Suprapubic skin (tissue), 4 donors: ENCODE results near the gene ZDHHC12. TPM values are rescaled to one million over a fixed set of nuclear protein-coding genes. Genes with fewer than 3 reads are reported as not detected.
A peak's percentile ranks its signal among the peaks of the same experiment; 100 is the strongest.

ENCODE experiments used
- DNase-seq, 2 donors: peaks; one replicate each; pipeline ENCODE4 v3.0.0-alpha.2; 2019; ENCODE audit warnings: low spot score in 2 of 2
- H3K27ac ChIP-seq: fragments of 200-600 bp; sonication (generic); one replicate; pipeline ENCODE4 v1.5.1; 2019
- H3K27me3 ChIP-seq: fragments of 200-600 bp; sonication (generic); one replicate; pipeline ENCODE4 v1.5.1; 2019
- H3K36me3 ChIP-seq: fragments of 200-600 bp; sonication (generic); one replicate; pipeline ENCODE4 v1.5.1; 2019
- H3K4me1 ChIP-seq: fragments of 200-600 bp; sonication (generic); one replicate; pipeline ENCODE4 v1.5.1; 2019
- H3K4me3 ChIP-seq: fragments of 200-600 bp; sonication (generic); one replicate; pipeline ENCODE4 v1.5.1; 2019; ENCODE audit warnings: mild to moderate bottlenecking
- H3K9me3 ChIP-seq: fragments of 200-600 bp; sonication (generic); one replicate; pipeline ENCODE4 v1.5.1; 2019
- CTCF ChIP-seq, 2 donors: fragments of 200-600 bp in 1 of 2; fragments of 450-650 bp in 1 of 2; sonication (generic) in 1 of 2; IDR thresholded peaks; one replicate each; pipeline ENCODE4 v1.5.1; 2016 to 2019; ENCODE audit warnings: antibody characterized with exemption in 2 of 2, mild to moderate bottlenecking in 1 of 2, moderate library complexity in 1 of 2
- EP300 ChIP-seq: sonication (generic); formaldehyde crosslinking; IDR thresholded peaks from one replicate; pipeline ENCODE4 v1.6.1; 2017; ENCODE audit warnings: antibody characterized with exemption
- POLR2A ChIP-seq, 2 donors: fragments of 450-650 bp; IDR thresholded peaks; one replicate each; pipeline ENCODE4 v1.6.1; 2017; ENCODE audit warnings: antibody characterized with exemption in 2 of 2, mild to moderate bottlenecking in 2 of 2, moderate library complexity in 2 of 2
- POLR2AphosphoS5 ChIP-seq, 3 donors: sonication (generic); formaldehyde crosslinking; IDR thresholded peaks; one replicate each; pipeline ENCODE4 v1.6.1; 2017; ENCODE audit warnings: antibody characterized with exemption in 3 of 3
- WGBS: methylation state at CpG from one replicate; pipeline ENCODE4 v1.1.5; 2018; 5-methylcytosine and 5-hydroxymethylcytosine counted together
- total RNA-seq, 4 donors: library from RNA; depleted of rRNA; stranded (reverse); fragments of >200 nt; gene quantifications; one replicate each; pipeline ENCODE4 v1.1.0, GENCODE V29; 2016

Gene ZDHHC12
- total RNA-seq, 4 donors from 2014 or later: 31.5 to 90.5 (median 75.0) TPM

- H3K36me3 ChIP-seq: peaks cover 20% of the 10 kb centered on the region
- DNase-seq: no peak
- WGBS: 33% methylated on average over 7 of the region's 7 CpGs
- H3K9me3 ChIP-seq: no peaks in the 10 kb centered on the region
- H3K27ac ChIP-seq: peak overlapping the region; percentile 66
- TF ChIP-seq CTCF (IDR thresholded peaks at IDR 0.05) (no peak), POLR2A (IDR thresholded peaks at IDR 0.05) (no peak), EP300 (no peak), POLR2AphosphoS5 (IDR thresholded peaks at IDR 0.05) (no peak)
- H3K4me3 ChIP-seq: peak overlapping the region; percentile 72
- peaks cover 33% of the 10 kb centered on the region for H3K4me1 ChIP-seq
- no peaks in the 10 kb centered on the region for H3K27me3 ChIP-seq
Measured at GRCh38 chr9:128723352-128723865, 518 bp downstream of the ZDHHC12 start.

- no peak overlapping the region for H3K27ac ChIP-seq
- 40% methylated on average over 7 of the region's 9 CpGs for WGBS
- no peak for TF ChIP-seq CTCF (IDR thresholded peaks at IDR 0.05)
- no peak for TF ChIP-seq POLR2A (IDR thresholded peaks at IDR 0.05)
- no peak for TF ChIP-seq POLR2AphosphoS5 (IDR thresholded peaks at IDR 0.05)
- no peak for TF ChIP-seq EP300
- peaks cover 20% of the 10 kb centered on the region for H3K36me3 ChIP-seq
- DNase-seq: no peak
- H3K4me1 ChIP-seq: peaks cover 33% of the 10 kb centered on the region
- no peaks in the 10 kb centered on the region for H3K9me3 ChIP-seq
- H3K4me3 ChIP-seq: peak overlapping the region; percentile 72
- H3K27me3 ChIP-seq: no peaks in the 10 kb centered on the region
Measured at GRCh38 chr9:128722380-128723351, 1.3 kb downstream of the ZDHHC12 start.

- TF ChIP-seq CTCF (IDR thresholded peaks at IDR 0.05) (no peak), POLR2A (IDR thresholded peaks at IDR 0.05) (no peak), POLR2AphosphoS5 (IDR thresholded peaks at IDR 0.05) (no peak), EP300 (no peak)
- no peak overlapping the region for H3K4me3 ChIP-seq
- WGBS: 95% methylated on average over 14 of the region's 18 CpGs
Measured at GRCh38 chr9:128721487-128722010, 2.4 kb downstream of the ZDHHC12 start.

GRCh38 chr9:128720841-128721486, 3.0 kb downstream of the ZDHHC12 start:
- Histone ChIP-seq H3K4me3 (no peak overlapping the region), H3K27me3 (no peaks in the 10 kb centered on the region), H3K27ac (no peak overlapping the region), H3K9me3 (no peaks in the 10 kb centered on the region), H3K4me1 (peaks cover 33% of the 10 kb centered on the region), H3K36me3 (peaks cover 20% of the 10 kb centered on the region)
- 93% methylated on average over 22 of the region's 22 CpGs for WGBS
- no peak for TF ChIP-seq CTCF (IDR thresholded peaks at IDR 0.05)
- no peak for TF ChIP-seq EP300
- no peak for TF ChIP-seq POLR2A (IDR thresholded peaks at IDR 0.05)
- TF ChIP-seq POLR2AphosphoS5 (IDR thresholded peaks at IDR 0.05): no peak
- no peak for DNase-seq

More at GRCh38 chr9:128721487-128722010, 2.4 kb downstream of the ZDHHC12 start:
- Histone ChIP-seq H3K27ac (no peak overlapping the region), H3K27me3 (no peaks in the 10 kb centered on the region), H3K9me3 (no peaks in the 10 kb centered on the region), H3K4me1 (peaks cover 33% of the 10 kb centered on the region), H3K36me3 (peaks cover 20% of the 10 kb centered on the region)
- no peak for DNase-seq
